IPS DF 6.9 (cell line): ENCODE data around the gene PRICKLE2.

Source experiments
- DNase-seq: peaks from one replicate; pipeline ENCODE4 v3.0.0-alpha.2; 2013; ENCODE audit warnings: low read depth, low spot score
- H3K27ac ChIP-seq: one replicate; pipeline ENCODE4 v1.5.1; 2013; ENCODE audit warnings: low read length, control low read depth
- H3K27me3 ChIP-seq: 2 replicates; pipeline ENCODE4 v1.6.1; 2013; ENCODE audit warnings: mild to moderate bottlenecking, low read length; ENCODE audit not compliant: control insufficient read depth, insufficient read depth
- H3K36me3 ChIP-seq: 2 replicates; pipeline ENCODE4 v1.6.1; 2013; ENCODE audit warnings: low read length; ENCODE audit not compliant: control insufficient read depth, insufficient read depth
- H3K4me1 ChIP-seq: 2 replicates; pipeline ENCODE4 v1.6.1; 2013; ENCODE audit warnings: low read length; ENCODE audit not compliant: control insufficient read depth, insufficient read depth
- H3K4me3 ChIP-seq: 2 replicates; pipeline ENCODE4 v1.5.1; 2013; ENCODE audit warnings: mild to moderate bottlenecking, low read length
- H3K9me3 ChIP-seq: 2 replicates; pipeline ENCODE4 v1.6.1; 2013; ENCODE audit warnings: low read length, inconsistent platforms; ENCODE audit not compliant: control insufficient read depth, insufficient read depth
- WGBS: extraction: QIAGEN DNeasy Blood & Tissue Kit; methylation state at CpG from one replicate; pipeline ENCODE4 v1.1.7; 2013; ENCODE audit warnings: mixed read lengths, missing lambda C conversion rate; ENCODE audit not compliant: insufficient read length, insufficient coverage; 5-methylcytosine and 5-hydroxymethylcytosine counted together

The PRICKLE2 gene

GRCh38 chr3:64251019-64251418 is 25.8 kb upstream of the PRICKLE2 start:
- Histone ChIP-seq H3K4me1 (no peaks in the 10 kb centered on the region), H3K27me3 (no peaks in the 10 kb centered on the region), H3K4me3 (no peak overlapping the region), H3K36me3 (peaks cover 2% of the 10 kb centered on the region; the same call in 1 of the 2 replicates), H3K9me3 (no peaks in the 10 kb centered on the region), H3K27ac (no peak overlapping the region)
- WGBS: no CpG with 5 or more reads among the region's 3 CpGs
- DNase-seq: no peak

GRCh38 chr3:64247991-64248646 is 22.9 kb upstream of the PRICKLE2 start:
- H3K36me3 ChIP-seq: peaks cover 2% of the 10 kb centered on the region; the same call in 1 of the 2 replicates
- H3K4me3 ChIP-seq: no peak overlapping the region
- no CpG with 5 or more reads among the region's 4 CpGs for WGBS
- H3K4me1 ChIP-seq: no peaks in the 10 kb centered on the region
- no peaks in the 10 kb centered on the region for H3K27me3 ChIP-seq
- H3K9me3 ChIP-seq: no peaks in the 10 kb centered on the region
- DNase-seq: no peak
- H3K27ac ChIP-seq: no peak overlapping the region

GRCh38 chr3:64244011-64244942 is 19.0 kb upstream of the PRICKLE2 start:
- WGBS: no CpG with 5 or more reads among the region's 9 CpGs
- Histone ChIP-seq H3K36me3 (no peaks in the 10 kb centered on the region), H3K4me1 (no peaks in the 10 kb centered on the region; the same call in 1 of the 2 replicates), H3K4me3 (no peak overlapping the region), H3K9me3 (no peaks in the 10 kb centered on the region), H3K27me3 (no peaks in the 10 kb centered on the region), H3K27ac (no peak overlapping the region)
- DNase-seq: no peak

- H3K4me1 ChIP-seq: peaks cover 2% of the 10 kb centered on the region; the same call in 1 of the 2 replicates
- no peak overlapping the region for H3K27ac ChIP-seq
- H3K4me3 ChIP-seq: no peak overlapping the region
- H3K36me3 ChIP-seq: no peaks in the 10 kb centered on the region
- H3K9me3 ChIP-seq: no peaks in the 10 kb centered on the region
- no peak for DNase-seq
- H3K27me3 ChIP-seq: no peaks in the 10 kb centered on the region
- WGBS: no CpG with 5 or more reads among the region's 2 CpGs
Observed at GRCh38 chr3:64242435-64242834, 17.2 kb upstream of the PRICKLE2 start.

GRCh38 chr3:64240959-64241358 is 15.7 kb upstream of the PRICKLE2 start:
- no peak overlapping the region for H3K27ac ChIP-seq
- H3K4me1 ChIP-seq: peaks cover 2% of the 10 kb centered on the region; the same call in 1 of the 2 replicates
- H3K4me3 ChIP-seq: no peak overlapping the region
- H3K27me3 ChIP-seq: no peaks in the 10 kb centered on the region
- H3K9me3 ChIP-seq: no peaks in the 10 kb centered on the region
- no peak for DNase-seq
- no peaks in the 10 kb centered on the region for H3K36me3 ChIP-seq
- no CpG with 5 or more reads among the region's 2 CpGs for WGBS

GRCh38 chr3:64240396-64240795 is 15.1 kb upstream of the PRICKLE2 start:
- no peaks in the 10 kb centered on the region for H3K9me3 ChIP-seq
- no peaks in the 10 kb centered on the region for H3K36me3 ChIP-seq
- WGBS: no CpG with 5 or more reads among the region's 3 CpGs
- H3K4me3 ChIP-seq: no peak overlapping the region
- H3K4me1 ChIP-seq: peaks cover 2% of the 10 kb centered on the region; the same call in 1 of the 2 replicates
- H3K27ac ChIP-seq: no peak overlapping the region
- DNase-seq: no peak
- no peaks in the 10 kb centered on the region for H3K27me3 ChIP-seq

GRCh38 chr3:64239841-64240240 is 14.6 kb upstream of the PRICKLE2 start:
- Histone ChIP-seq H3K36me3 (no peaks in the 10 kb centered on the region), H3K4me3 (no peak overlapping the region), H3K4me1 (peaks cover 2% of the 10 kb centered on the region; the same call in 1 of the 2 replicates), H3K9me3 (no peaks in the 10 kb centered on the region), H3K27ac (no peak overlapping the region), H3K27me3 (no peaks in the 10 kb centered on the region)
- no CpG with 5 or more reads among the region's 5 CpGs for WGBS
- DNase-seq: no peak

GRCh38 chr3:64238971-64239667 is 13.9 kb upstream of the PRICKLE2 start:
- Histone ChIP-seq H3K27me3 (no peaks in the 10 kb centered on the region), H3K9me3 (no peaks in the 10 kb centered on the region), H3K36me3 (no peaks in the 10 kb centered on the region), H3K27ac (no peak overlapping the region), H3K4me3 (no peak overlapping the region), H3K4me1 (peaks cover 2% of the 10 kb centered on the region; the same call in 1 of the 2 replicates)
- no CpG with 5 or more reads among the region's 12 CpGs for WGBS
- no peak for DNase-seq

- Histone ChIP-seq H3K27me3 (no peaks in the 10 kb centered on the region), H3K27ac (no peak overlapping the region), H3K36me3 (no peaks in the 10 kb centered on the region), H3K4me1 (peaks cover 2% of the 10 kb centered on the region; the same call in 1 of the 2 replicates), H3K4me3 (no peak overlapping the region), H3K9me3 (no peaks in the 10 kb centered on the region)
- DNase-seq: no peak
- WGBS: no CpG with 5 or more reads among the region's 7 CpGs
Observed at GRCh38 chr3:64237083-64237482, 11.8 kb upstream of the PRICKLE2 start.

GRCh38 chr3:64235605-64236004 is 10.3 kb upstream of the PRICKLE2 start:
- Histone ChIP-seq H3K27me3 (no peaks in the 10 kb centered on the region), H3K27ac (no peak overlapping the region), H3K9me3 (no peaks in the 10 kb centered on the region), H3K36me3 (no peaks in the 10 kb centered on the region), H3K4me1 (peaks cover 2% of the 10 kb centered on the region; the same call in 1 of the 2 replicates), H3K4me3 (no peak overlapping the region)
- WGBS: no CpG with 5 or more reads among the region's 3 CpGs
- DNase-seq: no peak
